GM15510 (cell line): ENCODE results near the gene COL5A1.

Experiments
- POLR2A ChIP-seq: IDR thresholded peaks from 3 replicates; pipeline ENCODE4 v1.6.1; 2011; ENCODE audit warnings: borderline replicate concordance; ENCODE audit not compliant: insufficient read length; ENCODE audit errors: extremely low read depth

The COL5A1 gene

DNA sequence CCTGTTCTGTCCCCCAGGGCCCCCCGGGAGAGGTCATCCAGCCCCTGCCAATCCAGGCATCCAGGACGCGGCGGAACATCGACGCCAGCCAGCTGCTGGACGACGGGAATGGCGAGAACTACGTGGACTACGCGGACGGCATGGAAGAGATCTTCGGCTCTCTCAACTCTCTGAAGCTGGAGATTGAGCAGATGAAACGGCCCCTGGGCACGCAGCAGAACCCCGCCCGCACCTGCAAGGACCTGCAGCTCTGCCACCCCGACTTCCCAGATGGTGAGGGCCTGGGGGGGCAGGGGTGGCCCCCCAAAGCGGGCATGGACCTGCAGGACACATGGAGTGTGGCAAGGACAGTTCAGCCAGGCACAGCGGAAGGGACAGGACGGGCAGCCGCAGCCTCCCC lies 183.0 kb downstream of the COL5A1 start:
- no peak for TF ChIP-seq POLR2A

DNA sequence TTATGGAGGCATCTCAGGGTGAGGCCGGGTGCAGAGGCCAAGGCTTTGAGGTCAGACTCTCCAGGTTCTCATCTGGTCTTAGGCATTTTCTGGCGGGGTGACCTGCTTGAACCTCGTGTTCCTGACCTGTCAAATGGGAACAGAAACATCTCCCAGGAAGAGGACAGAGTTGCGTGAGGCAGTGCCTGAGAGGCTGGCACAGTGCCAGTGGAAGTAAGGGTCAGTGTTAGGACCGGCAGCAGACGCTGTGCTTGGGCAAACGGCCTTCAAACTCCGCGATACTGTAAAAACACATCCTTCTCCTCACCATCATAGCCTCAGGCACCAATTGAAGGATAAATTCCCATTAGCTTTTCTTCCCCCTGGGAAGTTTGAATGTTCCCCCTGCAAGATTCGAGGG lies 183.4 kb downstream of the COL5A1 start:
- TF ChIP-seq POLR2A, result no peak

DNA sequence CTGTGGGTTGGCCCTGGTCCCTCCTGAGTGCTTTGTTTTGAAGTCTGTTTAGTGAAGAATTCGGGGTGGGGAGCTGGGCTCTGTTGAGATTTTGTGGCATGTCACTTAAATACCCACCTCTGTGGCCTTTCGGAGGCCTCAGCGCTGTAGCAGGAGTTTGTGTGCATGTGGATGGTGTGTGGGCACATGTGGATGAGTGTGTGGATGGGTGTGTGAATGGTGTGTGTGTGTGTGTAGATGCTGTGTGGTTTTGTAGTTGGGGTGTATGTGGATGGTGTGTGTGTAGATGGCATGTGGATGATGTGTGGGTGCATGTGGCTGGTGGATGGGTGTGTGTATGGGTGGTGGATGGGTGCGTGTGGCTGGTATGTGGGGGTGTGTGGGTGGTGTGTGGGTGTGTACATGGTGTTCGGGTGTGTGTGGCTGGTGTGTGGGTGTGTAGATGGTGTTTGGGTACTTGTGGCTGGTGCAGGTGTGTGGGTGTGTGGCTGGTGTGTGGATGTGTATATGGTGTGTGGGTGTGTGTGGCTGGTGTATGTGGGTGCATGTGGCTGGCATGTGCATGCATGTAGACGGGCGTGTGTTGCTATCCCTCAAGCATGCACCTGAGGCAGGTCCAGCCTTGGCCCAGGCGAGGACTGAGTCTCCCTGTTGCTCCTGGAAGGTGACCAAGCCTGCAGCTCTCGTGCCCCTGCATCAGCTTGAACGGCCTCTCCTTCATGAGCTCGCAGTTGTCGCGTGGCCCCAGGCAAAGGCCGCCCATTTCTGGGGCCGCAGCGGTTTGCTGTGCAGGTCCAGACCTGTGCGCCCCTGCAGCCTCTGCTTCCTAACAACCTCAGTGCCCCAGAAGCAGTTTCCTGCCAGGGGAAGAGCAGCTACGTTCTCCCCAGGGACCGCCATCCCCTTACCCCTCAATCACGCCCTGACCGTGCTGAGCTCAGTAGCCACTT lies 185.0 kb downstream of the COL5A1 start:
- no peak for TF ChIP-seq POLR2A

DNA sequence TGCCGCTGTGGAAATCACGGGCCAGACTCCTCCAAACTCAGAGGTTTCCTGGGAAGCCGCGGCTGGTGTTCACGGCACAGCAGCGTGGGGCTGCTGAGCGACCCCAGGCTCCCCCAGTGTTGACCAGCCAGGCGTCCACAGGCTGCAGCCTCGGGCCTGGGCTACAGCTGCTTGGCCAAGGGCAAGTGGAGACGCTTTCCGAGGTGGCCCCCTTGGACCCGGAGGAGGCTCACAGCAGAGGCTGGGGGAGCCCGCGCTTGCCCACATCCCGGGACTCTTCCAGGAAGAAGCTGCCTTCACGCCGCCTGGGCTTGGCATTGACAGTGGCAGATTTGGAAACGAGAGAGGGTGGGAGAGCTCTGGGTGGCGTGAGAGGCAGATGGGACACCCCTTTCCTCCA lies 186.0 kb downstream of the COL5A1 start:
- no peak for TF ChIP-seq POLR2A

- TF ChIP-seq POLR2A, result no peak
Measured at GRCh38 chr9:134827993-134828392, 186.4 kb downstream of the COL5A1 start.

GRCh38 chr9:134828892-134829291 lies 187.3 kb downstream of the COL5A1 start:
- no peak for TF ChIP-seq POLR2A

GRCh38 chr9:134829356-134829937 lies 187.8 kb downstream of the COL5A1 start:
- no peak for TF ChIP-seq POLR2A

DNA sequence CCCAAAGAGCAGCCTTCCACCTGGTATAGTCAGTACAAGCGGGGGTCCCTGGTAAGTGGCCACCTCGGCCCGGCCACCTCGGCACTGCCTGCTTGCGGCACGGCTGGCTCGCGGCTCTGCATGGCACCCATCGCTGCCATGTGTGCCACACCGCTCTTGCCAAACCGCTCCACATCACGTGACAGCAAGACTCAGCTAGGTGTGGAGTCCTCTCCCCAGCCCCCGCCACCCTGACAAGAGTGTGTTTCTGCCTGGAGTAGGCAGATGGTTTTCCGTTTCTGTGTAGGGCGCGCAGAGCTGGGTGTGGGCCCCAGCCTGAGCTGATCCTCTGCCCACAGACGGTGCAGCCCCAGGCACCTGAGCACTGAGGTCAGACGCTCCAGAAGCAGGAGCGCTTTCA lies 188.5 kb downstream of the COL5A1 start:
- TF ChIP-seq POLR2A, result no peak

DNA sequence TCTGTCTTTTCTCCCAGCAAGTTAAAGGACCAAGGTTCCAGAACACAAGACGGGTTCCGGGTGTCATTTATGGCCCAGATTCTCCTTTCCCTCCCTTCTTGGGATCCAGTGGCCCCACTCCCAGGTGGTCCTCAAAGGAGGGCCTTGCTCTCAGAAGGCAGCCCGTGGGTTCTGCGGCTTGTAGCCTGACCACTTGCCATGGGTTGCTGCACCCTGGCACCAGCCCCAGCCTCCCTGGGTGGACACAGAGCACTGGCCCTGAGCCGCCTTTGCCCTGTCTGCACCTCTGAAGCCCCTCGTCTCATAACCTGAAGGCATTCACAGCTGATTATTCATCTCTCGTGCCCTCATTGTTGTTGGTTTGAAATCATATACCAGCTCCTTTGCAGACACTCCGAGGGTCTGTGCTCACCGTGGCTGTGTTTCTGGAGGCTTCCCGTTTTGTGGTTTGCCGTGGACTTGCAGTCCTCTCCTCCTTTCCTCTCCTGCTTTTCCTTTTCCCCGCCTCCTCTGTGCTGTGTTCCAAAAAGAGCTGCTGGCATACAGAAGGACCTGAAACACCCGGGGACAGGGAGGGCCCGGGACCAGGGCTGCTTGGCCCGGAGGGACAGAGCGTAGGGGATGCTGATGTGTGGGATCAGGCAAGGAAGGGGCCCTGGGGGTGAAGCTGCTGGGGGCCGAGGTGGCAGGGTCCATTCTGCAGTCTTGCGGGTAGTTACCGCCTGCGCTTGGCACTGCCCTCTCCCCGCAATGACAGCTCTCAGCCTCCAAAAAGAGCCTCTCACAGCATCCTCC lies 189.5 kb downstream of the COL5A1 start:
- no peak for TF ChIP-seq POLR2A

- no peak for TF ChIP-seq POLR2A
Measured at GRCh38 chr9:134832471-134832870, 190.9 kb downstream of the COL5A1 start.

DNA sequence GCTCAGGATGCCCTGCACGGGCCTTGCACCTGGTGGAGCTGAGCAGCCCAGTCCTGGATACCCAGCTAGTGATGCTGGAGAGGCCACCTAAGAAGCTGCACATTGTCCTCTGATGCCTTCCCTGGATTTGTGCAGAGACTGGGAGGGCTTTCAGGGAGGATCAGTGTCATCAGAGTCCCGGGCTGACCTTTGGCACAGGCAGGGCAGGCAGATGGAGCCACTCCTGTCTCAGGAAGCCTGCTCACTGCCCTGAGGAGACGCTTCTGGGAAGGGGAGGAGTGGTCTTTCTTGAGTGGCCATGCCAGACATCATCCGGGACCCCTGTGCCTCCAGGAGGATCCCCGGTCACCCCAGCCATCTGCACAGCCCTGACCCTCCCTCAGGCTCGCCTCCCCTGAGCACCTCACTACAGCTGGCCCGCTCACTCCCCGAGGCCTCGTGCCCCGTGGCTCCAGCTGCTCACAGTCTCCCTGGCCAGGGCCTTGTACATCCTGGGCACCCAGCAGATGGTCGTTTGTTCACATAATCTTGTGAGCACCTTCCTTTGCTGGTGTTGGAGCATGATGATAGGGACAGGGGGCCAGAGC lies 191.8 kb downstream of the COL5A1 start:
- no peak for TF ChIP-seq POLR2A

DNA sequence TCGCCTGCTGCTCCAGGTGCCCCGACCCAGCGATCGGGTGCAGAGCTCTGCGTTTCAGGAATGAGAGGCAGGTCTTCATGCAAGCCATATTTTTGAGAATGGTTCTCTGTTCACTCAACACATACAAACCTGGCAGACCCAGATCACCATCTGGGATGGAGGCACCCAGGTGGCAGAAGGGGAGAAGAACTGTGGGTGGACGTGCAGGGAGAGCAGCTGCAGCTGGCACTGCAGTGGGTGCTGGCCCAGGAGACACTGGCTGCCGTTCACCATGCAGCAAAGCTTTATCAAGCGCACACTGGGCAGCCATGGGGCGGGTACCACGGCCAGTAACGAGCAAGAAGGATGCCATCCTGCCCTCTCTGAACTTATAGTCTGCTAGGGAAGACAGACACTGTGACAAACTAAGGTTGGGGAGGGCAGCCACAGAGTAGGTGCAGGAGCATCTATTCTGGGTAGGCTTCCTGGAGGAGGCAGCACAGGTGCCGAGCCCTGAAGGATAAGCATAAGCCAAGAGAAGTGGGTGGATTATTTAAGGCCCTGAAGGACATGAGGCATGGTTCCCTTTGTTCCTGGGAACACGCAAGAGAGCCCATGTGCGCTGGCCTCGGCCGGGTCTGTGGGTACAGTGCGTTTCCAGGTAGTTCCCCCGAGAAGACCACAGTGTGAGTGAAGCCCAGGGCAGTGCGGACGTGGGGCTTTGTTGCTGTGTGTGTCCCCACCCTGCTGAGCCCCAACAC lies 192.8 kb downstream of the COL5A1 start:
- no peak for TF ChIP-seq POLR2A

DNA sequence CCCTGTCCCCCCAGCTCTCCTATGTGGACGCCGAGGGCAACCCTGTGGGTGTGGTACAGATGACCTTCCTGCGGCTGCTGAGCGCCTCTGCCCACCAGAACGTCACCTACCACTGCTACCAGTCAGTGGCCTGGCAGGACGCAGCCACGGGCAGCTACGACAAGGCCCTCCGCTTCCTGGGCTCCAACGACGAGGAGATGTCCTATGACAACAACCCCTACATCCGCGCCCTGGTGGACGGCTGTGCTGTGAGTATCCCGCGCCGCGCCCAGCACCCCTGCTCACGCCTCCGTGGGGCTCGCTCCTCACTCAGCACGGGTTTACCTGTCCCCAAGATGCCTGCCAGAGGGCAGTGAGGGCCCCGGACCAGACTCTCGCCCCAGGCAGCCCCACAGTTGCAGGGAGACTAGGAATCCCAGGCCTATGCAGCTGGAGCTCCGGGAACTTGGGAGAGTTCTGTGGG lies 193.4 kb downstream of the COL5A1 start:
- no peak for TF ChIP-seq POLR2A

GRCh38 chr9:134835448-134835847 lies 193.8 kb downstream of the COL5A1 start:
- TF ChIP-seq POLR2A, result no peak

DNA sequence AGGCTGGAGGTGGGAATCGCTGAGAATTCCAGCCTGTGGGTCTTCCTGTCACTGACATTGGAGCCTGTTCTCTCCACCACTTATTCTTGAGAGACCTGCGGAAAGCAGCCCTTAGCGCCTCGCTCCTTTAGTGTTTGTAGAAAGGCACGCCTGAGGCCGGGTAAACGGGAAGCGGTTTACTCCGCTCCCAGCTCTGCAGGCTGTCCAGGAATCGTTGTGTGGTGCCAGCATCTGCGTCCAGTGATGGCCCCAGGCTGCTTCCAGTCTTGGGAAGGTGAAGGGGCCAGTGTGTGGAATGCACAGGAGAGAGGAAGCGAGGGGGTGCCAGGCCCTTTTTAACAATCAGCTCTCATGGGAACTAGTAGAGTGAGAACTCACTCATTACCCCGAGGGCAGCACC lies 194.4 kb downstream of the COL5A1 start:
- no peak for TF ChIP-seq POLR2A

DNA sequence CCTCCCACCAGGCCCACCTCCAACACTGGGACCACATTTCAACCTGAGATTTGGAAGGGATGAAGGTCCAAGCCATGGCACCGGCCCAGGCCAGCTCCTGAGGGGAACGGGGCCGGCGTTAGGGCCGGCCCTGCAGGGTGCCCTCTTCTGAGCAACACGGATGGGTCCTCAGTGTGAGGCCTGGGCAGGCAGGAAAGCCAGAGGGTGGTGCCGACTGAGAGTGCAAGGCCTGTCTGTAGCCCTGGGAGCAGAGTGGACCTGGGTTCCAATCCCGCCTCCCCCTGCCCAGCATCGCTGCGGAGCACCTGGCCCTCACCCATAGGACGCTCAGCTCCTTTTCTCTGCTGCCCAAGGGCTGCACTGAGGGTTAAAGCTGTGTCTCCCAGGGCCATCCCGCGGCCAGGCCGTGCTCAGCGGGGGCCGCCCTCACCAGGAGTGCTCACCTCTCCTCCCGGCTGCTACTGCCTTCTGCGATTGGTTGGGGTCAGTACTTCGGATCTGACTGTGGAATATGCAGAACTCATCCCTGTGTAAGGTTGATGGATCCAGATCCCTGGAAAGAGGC lies 194.9 kb downstream of the COL5A1 start:
- TF ChIP-seq POLR2A, result no peak
